ENCODE measurements around the gene IRS2. TPM values are rescaled to one million over a fixed set of nuclear protein-coding genes. Genes with fewer than 3 reads are reported as not detected.

IRS2 gene
- total and polyA plus RNA-seq, 9 donors, result 14.6 to 40.9 (median 26.6) TPM

DNA sequence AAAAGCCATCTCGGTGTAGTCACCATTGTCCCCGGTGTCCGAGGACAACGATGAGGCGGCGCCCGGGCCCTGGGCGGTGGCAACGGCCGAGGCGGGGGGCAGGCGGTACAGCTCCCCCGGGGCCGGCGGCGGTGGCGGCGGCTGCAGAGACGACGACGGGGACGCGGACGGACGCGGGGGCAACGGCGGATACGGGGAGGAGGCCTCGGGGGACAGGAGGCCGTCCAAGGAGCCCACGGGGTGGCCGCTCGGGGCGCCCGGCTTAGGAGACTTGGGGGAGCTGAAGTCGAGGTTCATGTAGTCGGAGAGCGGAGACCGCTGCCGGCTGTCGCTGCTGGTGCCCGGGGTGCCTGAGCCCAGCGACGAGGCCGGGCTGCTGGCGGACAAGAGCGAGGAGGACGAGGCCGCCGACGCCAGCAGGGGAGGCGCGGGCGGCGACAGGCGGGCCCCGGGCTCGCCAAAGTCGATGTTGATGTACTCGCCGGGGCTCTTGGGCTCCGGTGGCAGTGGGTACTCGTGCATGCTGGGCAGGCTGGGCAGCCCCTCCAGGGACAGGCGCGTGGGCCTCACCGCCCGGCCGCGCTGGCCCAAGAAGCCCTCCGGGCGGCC is 3.5 kb downstream of the IRS2 start:
- H3K4me1 ChIP-seq (ENCODE audit: insufficient read depth), result peaks cover 24% of the 10 kb centered on the region
- intact Hi-C loops (cut with DNase I), result loop anchor here in 3 of 4 donors (5.0 to 10.0 kb wide), 3 partner anchors 628 to 818 kb away; no protein-coding TSS in a partner anchor
- TF ChIP-seq POLR2A (IDR thresholded peaks at IDR 0.05), result no peak
- TF ChIP-seq, protein P1, sequence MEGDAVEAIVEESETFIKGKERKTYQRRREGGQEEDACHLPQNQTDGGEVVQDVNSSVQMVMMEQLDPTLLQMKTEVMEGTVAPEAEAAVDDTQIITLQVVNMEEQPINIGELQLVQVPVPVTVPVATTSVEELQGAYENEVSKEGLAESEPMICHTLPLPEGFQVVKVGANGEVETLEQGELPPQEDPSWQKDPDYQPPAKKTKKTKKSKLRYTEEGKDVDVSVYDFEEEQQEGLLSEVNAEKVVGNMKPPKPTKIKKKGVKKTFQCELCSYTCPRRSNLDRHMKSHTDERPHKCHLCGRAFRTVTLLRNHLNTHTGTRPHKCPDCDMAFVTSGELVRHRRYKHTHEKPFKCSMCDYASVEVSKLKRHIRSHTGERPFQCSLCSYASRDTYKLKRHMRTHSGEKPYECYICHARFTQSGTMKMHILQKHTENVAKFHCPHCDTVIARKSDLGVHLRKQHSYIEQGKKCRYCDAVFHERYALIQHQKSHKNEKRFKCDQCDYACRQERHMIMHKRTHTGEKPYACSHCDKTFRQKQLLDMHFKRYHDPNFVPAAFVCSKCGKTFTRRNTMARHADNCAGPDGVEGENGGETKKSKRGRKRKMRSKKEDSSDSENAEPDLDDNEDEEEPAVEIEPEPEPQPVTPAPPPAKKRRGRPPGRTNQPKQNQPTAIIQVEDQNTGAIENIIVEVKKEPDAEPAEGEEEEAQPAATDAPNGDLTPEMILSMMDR (IDR thresholded peaks at IDR 0.05), result no peak
- no peak for TF ChIP-seq EP300 (IDR thresholded peaks at IDR 0.05)
- no peaks in the 10 kb centered on the region for H3K9me3 ChIP-seq
- H3K27me3 ChIP-seq, result no peaks in the 10 kb centered on the region
- WGBS, 3 donors, result 97 to 99% (median 97%) methylated on average over 71 to 72 of the region's 72 CpGs
- H3K36me3 ChIP-seq, result no peaks in the 10 kb centered on the region
- peak overlapping the region in 1 of 2 donors; percentile 62 for H3K27ac ChIP-seq
- peak in 2 of 5 donors; percentile 26 to 43 for DNase-seq
- H3K4me3 ChIP-seq, result no peak overlapping the region

DNA sequence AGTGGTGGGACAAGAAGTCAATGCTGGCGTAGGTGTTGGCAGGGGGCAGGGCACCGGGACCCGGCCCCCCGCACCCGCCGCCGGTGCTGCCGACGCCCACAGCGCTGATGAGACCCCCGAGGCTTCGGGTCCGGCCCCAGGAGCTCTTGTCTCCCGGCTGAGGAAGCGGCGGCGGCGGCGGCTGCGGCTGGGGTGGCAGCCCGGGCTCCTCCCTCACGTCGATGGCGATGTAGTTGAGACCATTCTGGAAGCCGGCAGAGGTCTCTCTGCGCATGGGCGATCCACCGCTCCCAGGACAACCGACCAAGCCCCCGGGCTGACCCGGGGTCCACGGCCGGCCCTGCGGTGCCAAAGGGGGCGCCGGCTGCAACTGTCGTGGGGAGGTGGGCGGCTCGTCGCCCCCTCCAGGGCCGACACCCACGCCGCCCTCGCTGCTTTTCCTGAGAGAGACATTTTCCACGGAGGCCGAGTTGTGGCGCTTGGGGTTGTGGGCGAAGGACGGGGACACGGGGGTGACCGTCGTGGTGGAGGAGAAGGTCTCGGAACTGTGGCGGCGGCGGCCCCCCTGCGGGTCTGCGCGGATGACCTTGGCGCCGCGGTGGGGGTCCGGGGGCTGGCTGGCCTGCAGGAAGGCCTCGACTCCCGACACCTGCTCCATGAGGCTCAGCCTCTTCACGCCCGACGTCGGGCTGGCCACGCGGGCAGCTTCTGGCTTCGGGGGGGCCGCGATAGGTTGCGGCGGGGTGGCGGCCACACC is 4.1 kb downstream of the IRS2 start:
- 82 to 87% (median 86%) methylated on average over 75 to 77 of the region's 77 CpGs for WGBS, 3 donors

DNA sequence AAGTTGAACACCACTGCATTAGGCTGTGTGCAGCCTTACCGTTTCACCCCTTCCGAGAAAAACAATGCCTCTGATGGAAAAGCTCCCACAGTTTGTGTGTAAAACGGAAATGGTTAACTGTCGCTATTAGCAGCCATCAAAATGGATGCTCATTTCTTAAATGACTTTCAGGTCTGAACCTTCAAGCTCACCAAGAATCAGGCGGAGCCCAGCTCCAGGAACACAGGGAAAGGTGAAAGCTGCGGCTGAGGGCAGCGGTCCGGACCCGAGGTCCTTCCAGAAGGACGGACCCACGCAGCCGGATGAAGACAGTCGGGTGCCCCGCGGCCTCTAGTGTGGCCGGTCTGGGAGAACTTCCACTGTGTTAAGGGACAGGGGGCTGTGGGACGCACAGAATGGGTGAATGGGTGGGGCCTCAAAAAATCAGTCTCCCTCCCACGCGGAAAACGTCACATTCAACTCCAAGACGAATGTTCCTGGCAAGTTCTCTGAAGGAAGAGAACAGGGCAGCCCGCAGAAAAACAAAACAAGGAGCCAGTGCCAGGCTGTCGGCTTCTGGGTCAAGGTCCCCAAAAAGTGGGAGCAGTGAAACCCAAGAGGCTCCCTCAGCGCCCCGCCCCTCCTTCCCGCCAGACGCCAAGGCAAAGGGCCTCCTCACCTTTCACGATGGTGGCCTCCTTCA is 4.9 kb downstream of the IRS2 start:
- 3 to 16% (median 11%) methylated on average over 28 of the region's 28 CpGs for WGBS, 3 donors
- Histone ChIP-seq H3K4me1 (ENCODE audit: insufficient read depth) (peaks cover 23% of the 10 kb centered on the region), H3K9me3 (no peaks in the 10 kb centered on the region), H3K36me3 (no peaks in the 10 kb centered on the region), H3K27ac (peak overlapping the region; percentile 42 to 62), H3K4me3 (peak overlapping the region; percentile 45), H3K27me3 (no peaks in the 10 kb centered on the region)
- TF ChIP-seq, protein P1 (IDR thresholded peaks at IDR 0.05), result no peak
- no peak for TF ChIP-seq EP300 (IDR thresholded peaks at IDR 0.05)
- intact Hi-C loops (cut with DNase I), result loop anchor here in 3 of 4 donors (5.0 to 10.0 kb wide), 3 partner anchors 627 to 817 kb away; no protein-coding TSS in a partner anchor
- peak; percentile 52 to 92 (median 81) for DNase-seq

More for the DNA sequence above, 4.1 kb downstream of the IRS2 start:
- Histone ChIP-seq H3K4me3 (peak overlapping the region; percentile 45), H3K4me1 (ENCODE audit: insufficient read depth) (peaks cover 21% of the 10 kb centered on the region), H3K36me3 (no peaks in the 10 kb centered on the region), H3K27ac (peak overlapping the region; percentile 42 to 62), H3K9me3 (no peaks in the 10 kb centered on the region), H3K27me3 (no peaks in the 10 kb centered on the region)
- TF ChIP-seq POLR2A (IDR thresholded peaks at IDR 0.05) (no peak), EP300 (IDR thresholded peaks at IDR 0.05) (no peak)
- TF ChIP-seq, protein P1 (IDR thresholded peaks at IDR 0.05), result no peak
- intact Hi-C loops (cut with DNase I), result loop anchor here in 3 of 4 donors (5.0 to 10.0 kb wide), 3 partner anchors 627 to 817 kb away; no protein-coding TSS in a partner anchor
- DNase-seq, result peak in 2 of 5 donors; percentile 45 to 55

- DNase-seq, result no peak
- peak overlapping the region; percentile 31 to 62 for H3K27ac ChIP-seq
- peaks cover 23% of the 10 kb centered on the region for H3K4me1 ChIP-seq (ENCODE audit: insufficient read depth)
- no peaks in the 10 kb centered on the region for H3K36me3 ChIP-seq
- no peaks in the 10 kb centered on the region for H3K27me3 ChIP-seq
- peak overlapping the region; percentile 45 for H3K4me3 ChIP-seq
- TF ChIP-seq EP300 (IDR thresholded peaks at IDR 0.05), result no peak
- TF ChIP-seq, protein P1 (IDR thresholded peaks at IDR 0.05), result no peak
- TF ChIP-seq POLR2A (IDR thresholded peaks at IDR 0.05), result no peak
- WGBS, 3 donors, result 19 to 23% (median 20%) methylated on average over 11 of the region's 11 CpGs
- H3K9me3 ChIP-seq, result no peaks in the 10 kb centered on the region
- intact Hi-C loops (cut with DNase I), result loop anchor here in 3 of 4 donors (5.0 to 10.0 kb wide), 3 partner anchors 626 to 816 kb away; no protein-coding TSS in a partner anchor
Measured at GRCh38 chr13:109780845-109781383, 5.5 kb downstream of the IRS2 start.
